GM20431 (cell line): ENCODE measurements around the gene NXPH2.
"Not testable (repeated sequence)": the region's sequence is repeated elsewhere in the genome, so short reads cannot be mapped to it uniquely, and the experiment has no call there.

Experiments
- in situ Hi-C: fragments of 300-500 bp; cut with MseI, MboI; formaldehyde crosslinking; loops from one replicate; pipeline ENCODE4 v1.15.0; 2020; ENCODE audit warnings: low sequenced_read_pairs; ENCODE audit not compliant: unreplicated experiment

NXPH2 gene

DNA sequence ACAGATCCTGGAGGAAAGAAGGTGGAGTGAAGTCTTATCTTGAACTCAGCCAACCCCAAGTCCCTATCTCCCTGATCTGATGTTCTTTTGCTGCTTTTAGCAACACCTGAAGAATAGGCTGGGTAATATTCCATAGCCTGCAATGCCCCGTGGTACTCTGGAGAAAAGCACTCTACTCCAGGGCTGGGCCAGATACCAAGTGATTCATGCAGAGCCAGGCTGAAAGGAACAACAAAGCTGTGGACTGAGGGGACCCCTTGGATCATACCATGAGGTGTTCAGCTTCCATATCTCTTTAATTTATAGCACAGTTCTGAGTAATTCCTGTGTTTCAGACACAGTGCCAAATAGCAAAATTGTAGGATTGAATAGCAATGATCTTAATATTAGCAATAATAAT, 130.6 kb downstream of the NXPH2 start:
- in situ Hi-C loops = no loop called here

DNA sequence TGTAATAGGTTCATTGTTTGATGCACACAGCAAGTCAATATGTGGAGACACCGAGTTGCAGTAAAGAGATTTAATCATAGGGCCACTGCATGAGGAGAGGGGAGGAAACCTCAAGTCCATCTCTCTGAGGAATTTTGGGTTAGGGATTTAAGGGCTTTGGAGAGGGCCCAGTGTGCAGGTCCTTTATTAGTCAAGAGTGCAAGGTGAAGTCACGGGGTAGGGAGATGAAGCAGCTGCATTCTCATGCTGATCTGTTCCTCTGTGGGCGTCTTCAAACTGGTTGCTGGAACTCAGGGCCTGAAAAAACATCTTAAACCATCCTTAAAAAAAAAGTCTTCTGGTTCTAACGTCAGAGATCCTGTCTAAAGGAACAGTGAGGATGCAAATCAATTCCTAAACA, 131.6 kb downstream of the NXPH2 start:
- in situ Hi-C loops = no loop called here

DNA sequence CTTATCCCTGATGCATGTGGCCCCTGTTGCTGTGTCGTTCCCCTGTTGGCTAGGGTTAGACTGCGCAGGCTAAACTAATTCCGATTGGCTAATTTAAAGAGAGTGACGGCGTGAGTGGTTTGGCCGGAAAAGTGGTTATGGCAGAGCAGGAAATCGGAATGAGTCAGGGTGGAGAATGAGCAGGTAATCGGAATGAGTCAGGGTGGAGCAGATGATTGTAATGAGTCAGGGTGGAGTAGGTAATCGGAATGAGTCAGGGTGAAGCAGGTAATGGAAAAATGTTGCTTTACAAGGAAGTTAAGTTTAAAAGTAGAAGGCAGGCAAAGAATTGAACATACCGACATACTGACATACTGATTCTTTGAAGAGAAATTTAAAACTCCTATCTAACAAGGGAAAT, 135.4 kb downstream of the NXPH2 start:
- in situ Hi-C loops = not testable (repeated sequence)

GRCh38 chr2:138640921-138641676, 139.1 kb downstream of the NXPH2 start:
- in situ Hi-C loops = no loop called here

GRCh38 chr2:138637686-138638085, 142.5 kb downstream of the NXPH2 start:
- in situ Hi-C loops = no loop called here

- in situ Hi-C loops = no loop called here
Measured at GRCh38 chr2:138637061-138637460, 143.1 kb downstream of the NXPH2 start.

DNA sequence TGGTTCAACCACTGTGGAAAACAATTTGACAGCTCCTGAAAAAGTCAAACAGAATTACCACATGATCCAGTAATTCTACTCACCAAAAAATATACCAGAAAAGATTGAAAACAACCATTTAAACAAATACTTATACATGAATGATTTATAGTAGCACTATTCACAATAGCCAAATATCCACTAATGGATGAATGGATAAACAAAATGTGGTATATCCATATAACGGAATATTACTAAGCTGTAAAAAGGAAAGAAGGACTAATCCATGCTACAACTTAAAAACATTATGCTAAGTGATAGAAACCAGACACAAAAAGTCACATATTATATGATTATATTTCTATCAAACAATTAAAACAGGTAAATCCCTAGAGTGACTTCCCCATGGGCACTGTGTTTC, 147.1 kb downstream of the NXPH2 start:
- in situ Hi-C loops = no loop called here

DNA sequence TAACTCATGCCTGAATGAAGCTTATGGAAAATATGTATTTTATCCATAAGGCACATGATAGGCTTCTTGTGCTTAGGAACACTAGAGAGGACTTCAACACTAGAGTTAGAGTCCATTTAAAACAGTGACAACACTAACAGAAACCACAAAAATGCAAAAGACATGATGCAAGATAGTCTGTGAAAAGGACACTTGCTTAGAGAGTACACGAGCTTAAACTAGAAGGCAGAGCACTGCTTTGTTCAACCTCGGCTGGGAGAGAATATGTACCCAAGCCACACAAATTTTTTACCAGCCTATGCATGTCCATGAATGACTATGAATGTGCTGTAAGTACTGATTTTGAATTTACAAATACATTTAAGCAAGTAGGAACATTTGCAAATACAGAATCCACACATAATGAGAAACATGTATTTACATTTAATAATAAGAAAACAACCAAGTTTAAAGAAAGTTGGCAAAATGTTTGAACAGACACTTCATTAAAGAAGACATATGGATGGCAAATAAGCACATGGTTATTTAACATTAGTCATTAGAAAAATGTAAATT, 148.0 kb downstream of the NXPH2 start:
- in situ Hi-C loops = no loop called here

DNA sequence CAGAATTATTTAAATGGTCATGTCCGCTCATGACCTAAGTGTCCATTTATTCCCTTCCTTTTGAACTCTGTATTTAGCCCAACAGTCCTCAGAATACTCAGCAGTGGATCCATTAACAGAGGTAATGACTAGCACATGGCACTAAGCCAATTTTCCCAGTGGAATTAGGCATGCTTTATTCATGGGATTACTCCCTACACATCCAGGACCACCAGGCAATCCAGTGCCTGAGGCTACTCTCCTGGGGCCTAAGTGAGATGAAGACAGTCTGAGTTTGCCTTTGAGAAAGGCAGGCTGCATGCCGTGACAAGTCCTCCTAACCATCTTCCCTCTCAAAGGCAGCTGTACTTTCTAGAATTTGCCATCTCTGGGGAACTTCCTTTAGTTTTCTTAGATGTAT, 150.0 kb downstream of the NXPH2 start:
- in situ Hi-C loops = no loop called here

GRCh38 chr2:138626148-138626547, 154.0 kb downstream of the NXPH2 start:
- in situ Hi-C loops = no loop called here

- in situ Hi-C loops = no loop called here
Measured at GRCh38 chr2:138622613-138623012, 157.6 kb downstream of the NXPH2 start.

- in situ Hi-C loops = no loop called here
Measured at GRCh38 chr2:138621139-138621538, 159.1 kb downstream of the NXPH2 start.

- in situ Hi-C loops = no loop called here
Measured at GRCh38 chr2:138620431-138620830, 159.8 kb downstream of the NXPH2 start.
